T-helper 1 cell treated with Interleukin-12 subunit alpha and Interleukin-12 subunit beta and Interleukin-4 antibody, amounts not matched to agents 30 ng/mL and 1 ng/mL, for 36 hours (primary cell): ENCODE data around the gene C11orf68. TPM values are rescaled to one million over a fixed set of nuclear protein-coding genes. Genes with fewer than 3 reads are reported as not detected.

ENCODE experiments used
- intact Hi-C: fragments of 100-400 bp; cut with micrococcal nuclease; formaldehyde crosslinking; loops from one replicate; pipeline ENCODE4 v1.15.1; 2024
- total RNA-seq: library from RNA; stranded (reverse); gene quantifications from 2 replicates; pipeline ENCODE4 v1.2.3, GENCODE V29; 2022

The C11orf68 gene
- total RNA-seq, 1 donor from 2014 or later = 29.5 TPM

GRCh38 chr11:65945430-65945911 lies 26.6 kb upstream of the C11orf68 start, which contains the start of gene TSGA10IP:
Gene TSGA10IP (plus strand): TSS chr11:65945480. CDS start chr11:65945676, 196 bp downstream.
- intact Hi-C loops = no loop called here

GRCh38 chr11:65944767-65945166 lies 25.9 kb upstream of the C11orf68 start:
- intact Hi-C loops = no loop called here

DNA sequence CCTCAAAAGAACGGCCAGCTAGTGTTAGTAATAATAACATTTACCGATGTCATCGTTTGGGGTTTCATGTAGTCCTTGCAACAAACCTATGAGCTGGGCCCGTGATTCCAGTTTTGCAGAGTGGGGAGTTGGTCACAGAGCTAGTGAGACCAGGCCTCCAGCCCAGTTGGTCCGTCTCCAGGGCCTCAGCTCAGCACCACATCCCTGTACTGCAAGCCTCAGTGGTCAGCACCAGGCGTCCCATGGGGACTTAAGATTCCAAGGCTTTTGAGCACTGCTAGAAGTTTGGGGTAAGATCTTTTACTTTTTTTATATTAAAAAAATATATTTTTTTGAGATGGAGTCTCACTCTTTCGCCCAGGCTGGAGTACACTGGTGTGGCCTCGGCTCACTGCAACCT lies 25.3 kb upstream of the C11orf68 start:
- intact Hi-C loops = no loop called here

GRCh38 chr11:65942531-65942930 lies 23.7 kb upstream of the C11orf68 start:
- intact Hi-C loops = no loop called here

DNA sequence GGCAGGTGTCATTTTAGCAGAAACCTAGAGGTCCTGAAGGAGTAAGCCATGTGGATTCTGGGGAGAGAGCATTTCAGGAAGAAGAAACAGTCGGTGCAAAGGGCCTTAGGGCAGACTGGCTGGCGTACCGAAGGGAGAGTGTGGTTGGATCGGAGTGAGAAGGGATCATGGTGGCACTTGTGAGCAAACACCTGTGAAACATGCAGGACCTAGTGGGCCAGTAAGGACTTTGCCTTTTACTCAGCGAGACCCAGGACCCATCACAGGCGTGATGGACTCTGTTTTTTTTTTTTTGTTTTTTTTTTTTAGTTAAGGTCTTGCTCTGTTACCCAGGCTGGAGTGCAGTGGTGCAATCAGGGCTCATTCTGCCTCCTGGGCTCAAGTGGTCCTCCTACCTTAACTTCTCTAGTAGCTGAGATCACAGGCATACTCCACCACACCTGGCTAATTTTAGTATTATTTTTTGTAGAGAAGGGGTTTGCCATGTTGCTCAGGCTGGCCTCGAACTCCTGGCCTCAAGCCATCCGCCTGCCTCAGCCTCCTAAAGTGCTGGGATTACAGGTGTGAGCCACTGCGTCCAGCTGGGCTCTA lies 23.0 kb upstream of the C11orf68 start:
- intact Hi-C loops = no loop called here

GRCh38 chr11:65937766-65938165 lies 18.9 kb upstream of the C11orf68 start:
- intact Hi-C loops = no loop called here

- intact Hi-C loops = loop anchor here (5.0 kb wide), 1 partner anchor 1248 kb away; no protein-coding TSS in a partner anchor
Measured at GRCh38 chr11:65934014-65934413, 15.2 kb upstream of the C11orf68 start.

DNA sequence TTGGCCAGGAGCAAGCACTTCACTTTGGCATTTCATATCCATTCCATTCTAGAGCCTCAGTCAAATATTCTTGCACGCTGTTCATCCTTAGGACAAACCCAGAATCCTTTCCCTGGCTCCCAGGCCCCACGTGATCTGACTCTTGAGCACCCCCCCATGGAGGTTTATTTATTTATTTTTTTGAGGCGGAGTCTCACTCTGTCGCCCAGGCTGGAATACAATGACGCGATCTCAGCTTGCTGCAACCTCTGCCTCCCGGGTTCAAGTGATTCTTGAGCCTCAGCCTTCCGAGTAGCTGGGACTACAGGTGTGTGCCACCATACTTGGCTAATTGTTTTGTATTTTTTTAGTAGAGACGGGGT lies 13.7 kb upstream of the C11orf68 start:
- intact Hi-C loops = loop anchor here (5.0 kb wide), 1 partner anchor 1250 kb away; no protein-coding TSS in a partner anchor

DNA sequence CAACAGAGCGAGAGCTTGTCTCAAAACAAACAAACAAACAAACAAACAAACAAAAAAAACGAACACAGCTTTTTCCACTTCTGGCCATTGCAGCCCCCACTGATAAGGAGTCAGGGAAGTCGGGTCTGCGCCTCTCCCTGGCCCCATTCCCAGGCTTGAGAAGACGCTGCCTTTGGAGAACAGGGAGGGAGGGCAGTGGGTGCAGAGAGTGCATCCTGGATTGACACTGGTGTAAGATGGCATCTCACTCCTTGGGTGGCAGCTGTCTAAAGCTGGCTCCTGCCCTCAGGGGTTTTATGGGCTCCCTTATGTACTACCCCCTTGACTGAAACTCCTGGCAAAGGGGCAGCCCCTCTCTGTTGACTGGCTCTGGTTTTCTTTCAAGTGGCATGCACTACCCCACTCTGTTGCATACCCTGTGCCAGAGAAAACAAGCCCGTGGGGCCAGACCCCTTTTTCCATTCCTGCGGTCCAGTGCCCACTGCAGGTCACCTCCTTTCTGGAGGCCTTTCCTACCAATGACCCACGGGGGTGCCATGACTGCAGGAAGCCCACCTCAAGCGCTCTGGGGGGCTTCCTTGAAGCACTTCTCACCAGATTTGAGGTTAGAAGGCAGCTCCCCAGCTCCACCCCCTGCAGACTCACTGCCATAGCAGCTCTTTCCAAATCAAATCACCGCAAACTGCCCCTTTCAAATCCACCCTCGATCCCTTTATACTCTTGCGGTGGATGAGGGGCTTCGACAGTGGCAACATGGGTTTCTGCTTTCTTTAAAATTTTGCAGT lies 13.1 kb upstream of the C11orf68 start:
- intact Hi-C loops = loop anchor here (5.0 kb wide), 1 partner anchor 1250 kb away; no protein-coding TSS in a partner anchor

GRCh38 chr11:65928667-65929066 lies 9.8 kb upstream of the C11orf68 start:
- intact Hi-C loops = loop anchor here (1.0 to 2.0 kb wide), 7 partner anchors 9 to 384 kb away; partner anchors contain the start of genes C11orf68, CCDC85B, CFL1 and DRAP1

GRCh38 chr11:65927904-65928397 lies 9.1 kb upstream of the C11orf68 start:
- intact Hi-C loops = loop anchor here (1.0 to 2.0 kb wide), 7 partner anchors 9 to 384 kb away; partner anchors contain the start of genes C11orf68, CCDC85B, CFL1 and DRAP1

- intact Hi-C loops = no loop called here
Measured at GRCh38 chr11:65925397-65925796, 6.5 kb upstream of the C11orf68 start.

DNA sequence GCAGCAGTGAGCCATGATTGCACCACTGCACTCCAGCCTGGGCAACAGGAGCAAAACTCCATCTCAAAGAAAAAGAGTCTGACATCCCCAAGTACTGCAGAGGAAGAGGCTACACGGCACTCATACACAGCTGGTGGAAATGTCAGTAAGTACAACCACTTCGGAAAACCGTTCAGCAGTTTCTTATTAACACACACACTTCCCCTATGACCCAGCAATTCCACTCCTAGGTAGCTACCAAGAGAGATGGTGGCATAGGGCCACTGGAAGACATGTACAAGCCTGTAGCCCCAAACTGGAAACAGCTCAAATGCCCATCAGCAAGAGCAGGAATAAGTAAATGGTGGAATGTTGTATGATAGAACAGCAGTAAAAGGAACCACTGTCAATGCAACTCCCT lies 3.7 kb upstream of the C11orf68 start:
- intact Hi-C loops = no loop called here

- intact Hi-C loops = no loop called here
Measured at GRCh38 chr11:65921876-65922275, 3.0 kb upstream of the C11orf68 start.

DNA sequence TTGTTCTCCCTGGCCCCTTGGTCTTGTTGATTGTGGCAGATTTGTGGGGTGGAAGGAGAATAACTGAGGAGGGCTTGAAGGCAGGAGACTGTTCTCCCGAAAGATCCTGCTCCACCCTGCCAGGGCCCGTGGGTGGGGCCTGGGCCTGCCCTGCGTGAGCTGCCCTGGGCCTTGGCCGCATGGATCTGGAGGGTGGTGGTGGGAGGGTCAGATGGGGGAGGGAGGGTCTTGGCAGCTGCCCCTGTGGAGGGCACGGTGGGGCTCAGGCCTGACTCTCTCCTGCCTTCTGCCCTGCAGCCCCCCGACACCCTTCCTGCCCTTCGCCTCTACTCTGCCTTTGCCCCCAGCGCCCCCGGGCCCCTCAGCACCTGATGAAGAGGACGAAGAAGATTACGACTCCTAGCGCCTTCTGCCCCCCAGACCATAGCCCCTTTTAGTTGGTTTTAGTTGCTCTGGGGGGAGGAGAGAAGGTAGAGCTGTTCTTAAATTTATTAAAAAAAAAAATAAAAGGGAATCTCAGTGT lies 2.2 kb upstream of the C11orf68 start:
- intact Hi-C loops = no loop called here

GRCh38 chr11:65920372-65920802 lies 1.5 kb upstream of the C11orf68 start:
- intact Hi-C loops = no loop called here

GRCh38 chr11:65919573-65920371 lies 910 bp upstream of the C11orf68 start:
- intact Hi-C loops = loop anchor here (1.0 to 5.0 kb wide), 12 partner anchors 9 to 349 kb away; partner anchors contain the start of genes BANF1, CCDC85B, EIF1AD and FOSL1

DNA sequence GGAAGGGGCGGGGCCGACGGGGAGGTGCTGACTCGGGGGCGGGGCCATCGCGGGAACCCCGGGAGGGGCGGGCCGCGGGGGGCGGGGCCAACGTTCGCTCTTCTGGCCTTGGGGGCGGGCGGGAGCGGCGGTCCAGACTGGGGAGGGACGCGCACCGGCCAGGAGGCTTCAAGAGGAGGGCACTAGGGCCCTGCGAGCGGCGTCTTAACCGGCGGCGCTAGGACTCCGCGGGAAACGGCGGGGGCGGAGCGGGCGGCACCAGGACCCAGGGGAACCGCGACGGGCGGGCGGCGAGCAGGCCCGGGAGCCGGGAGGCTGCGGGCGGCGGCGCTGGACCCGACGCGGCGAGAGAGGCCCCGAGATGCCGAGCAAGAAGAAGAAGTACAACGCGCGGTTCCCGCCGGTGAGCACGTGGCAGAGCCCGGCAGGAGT lies 295 bp upstream of the C11orf68 start, which contains the start of gene DRAP1:
Gene DRAP1 (plus strand): TSS at position 286 of the 432 bp plus-strand sequence. CDS start 76 bp downstream, at position 362.
- intact Hi-C loops = loop anchor here (1.0 to 5.0 kb wide), 12 partner anchors 9 to 349 kb away; partner anchors contain the start of genes BANF1, CCDC85B, EIF1AD and FOSL1

- intact Hi-C loops = loop anchor here (5.0 kb wide), 1 partner anchor 255 kb away; the partner anchor contains the start of gene RELA
Measured at GRCh38 chr11:65917434-65918210, 1.2 kb downstream of the C11orf68 start.

- intact Hi-C loops = loop anchor here (5.0 kb wide), 1 partner anchor 255 kb away; the partner anchor contains the start of gene RELA
Measured at GRCh38 chr11:65917077-65917433, 1.8 kb downstream of the C11orf68 start.
